HepG2 (cell line): ENCODE data around the gene HEMK1. TPM values are rescaled to one million over a fixed set of nuclear protein-coding genes. Genes with fewer than 3 reads are reported as not detected.
A peak's percentile ranks its signal among the peaks of the same experiment; 100 is the strongest.

Experiments
- ATF7-NPFF ChIP-seq: sonication (generic); formaldehyde crosslinking; IDR thresholded peaks from 2 replicates; pipeline ENCODE4 v1.8.1; 2023; ENCODE audit warnings: mild to moderate bottlenecking, low read depth, missing genetic modification reagents, moderate library complexity
- ELF3 ChIP-seq: IDR thresholded peaks from 2 replicates; pipeline ENCODE4 v1.6.1; 2016; ENCODE audit warnings: missing genetic modification reagents, missing compliant biosample characterization
- ETV6 ChIP-seq: sonication (generic); formaldehyde crosslinking; conservative IDR thresholded peaks from 2 replicates; pipeline ENCODE4 v1.4.0; 2020; ENCODE audit warnings: missing genetic modification reagents
- GLI4 ChIP-seq: sonication (generic); formaldehyde crosslinking; IDR thresholded peaks from 2 replicates; pipeline ENCODE4 v1.5.1; 2020; ENCODE audit warnings: missing genetic modification reagents, mild to moderate bottlenecking, moderate library complexity, borderline replicate concordance
- HES4 ChIP-seq: sonication (generic); formaldehyde crosslinking; IDR thresholded peaks from 2 replicates; pipeline ENCODE4 v1.9.0; 2021; ENCODE audit warnings: mild to moderate bottlenecking, missing genetic modification reagents, borderline replicate concordance
- ISL2 ChIP-seq: sonication (generic); formaldehyde crosslinking; IDR thresholded peaks from 2 replicates; pipeline ENCODE4 v1.5.0; 2020; ENCODE audit warnings: missing genetic modification reagents
- KDM6A ChIP-seq: IDR thresholded peaks from 2 replicates; pipeline ENCODE4 v1.6.1; 2016; ENCODE audit warnings: low read depth
- MIER3 ChIP-seq: IDR thresholded peaks from 2 replicates; pipeline ENCODE4 v1.6.1; 2016; ENCODE audit warnings: missing compliant biosample characterization, borderline replicate concordance
- NR1H2 ChIP-seq: sonication (generic); formaldehyde crosslinking; IDR thresholded peaks from 2 replicates; pipeline ENCODE4 v1.8.1; 2022; ENCODE audit warnings: low read depth, missing genetic modification reagents, borderline replicate concordance
- NR2F6 ChIP-seq, 2 experiments: IDR thresholded peaks; 2 replicates each; pipeline ENCODE4 v1.6.1; 2016; ENCODE audit warnings: antibody characterized with exemption in 1 of 2, mild to moderate bottlenecking in 1 of 2
- REXO4 ChIP-seq: sonication (generic); formaldehyde crosslinking; IDR thresholded peaks from 2 replicates; pipeline ENCODE4 v1.8.0; 2022; ENCODE audit warnings: missing genetic modification reagents, mild to moderate bottlenecking, borderline replicate concordance
- SRY ChIP-seq: sonication (generic); formaldehyde crosslinking; IDR thresholded peaks from 2 replicates; pipeline ENCODE4 v1.8.0; 2022; ENCODE audit warnings: mild to moderate bottlenecking, missing genetic modification reagents
- TSC22D2 ChIP-seq: sonication (generic); formaldehyde crosslinking; IDR thresholded peaks from 2 replicates; pipeline ENCODE4 v1.5.1; 2020; ENCODE audit warnings: missing genetic modification reagents, mild to moderate bottlenecking, borderline replicate concordance
- ZNF335 ChIP-seq: sonication (generic); formaldehyde crosslinking; IDR thresholded peaks from 2 replicates; pipeline ENCODE4 v1.4.0; 2020; ENCODE audit warnings: missing genetic modification reagents
- ZNF503 ChIP-seq: sonication (generic); formaldehyde crosslinking; IDR thresholded peaks from 2 replicates; pipeline ENCODE4 v1.4.0; 2020; ENCODE audit warnings: missing genetic modification reagents
- ZNF510 ChIP-seq: sonication (generic); formaldehyde crosslinking; IDR thresholded peaks from 2 replicates; pipeline ENCODE4 v1.4.0; 2020; ENCODE audit warnings: low read depth, mild to moderate bottlenecking, missing genetic modification reagents
- ZNF550 ChIP-seq: sonication (generic); formaldehyde crosslinking; IDR thresholded peaks from 2 replicates; pipeline ENCODE4 v1.4.0; 2020; ENCODE audit warnings: mild to moderate bottlenecking, missing genetic modification reagents, borderline replicate concordance
- ZNF567 ChIP-seq: sonication (generic); formaldehyde crosslinking; IDR thresholded peaks from 2 replicates; pipeline ENCODE4 v1.8.1; 2023; ENCODE audit warnings: mild to moderate bottlenecking, missing genetic modification reagents, borderline replicate concordance
- ZNF766 ChIP-seq: sonication (generic); formaldehyde crosslinking; IDR thresholded peaks from 2 replicates; pipeline ENCODE4 v1.5.0; 2020; ENCODE audit warnings: missing genetic modification reagents, borderline replicate concordance
- ZNF768 ChIP-seq: sonication (generic); formaldehyde crosslinking; IDR thresholded peaks from 2 replicates; pipeline ENCODE4 v1.4.0; 2020; ENCODE audit warnings: missing genetic modification reagents
- polyA plus RNA-seq, 8 experiments: library from polyadenylated mRNA; depleted of rRNA in 3 of 8; stranded (reverse) in 7 of 8; unstranded in 1 of 8; fragments of >200 nt; fragmentation: Illumina TruSeq in 4 of 8; extraction: Trizol in 4 of 8; gene quantifications; 2 replicates each; pipeline versions ENCODE4 v1.2.1 to v1.2.3, GENCODE V29; 2011 to 2016; ENCODE audit warnings: low read depth in 4 of 8, missing spikeins in 1 of 8, mixed read lengths in 1 of 8; ENCODE audit not compliant: insufficient read depth in 1 of 8
- total RNA-seq, 5 experiments: library from RNA; depleted of rRNA; stranded (reverse); fragments of >200 nt; fragmentation: Illumina TruSeq; extraction: Trizol; gene quantifications; 2 replicates each; pipeline ENCODE4 v1.2.3, GENCODE V29; 2016; ENCODE audit warnings: low read depth in 1 of 5
- TF ChIP-seq, protein P1 (sequence below): IDR thresholded peaks from 2 replicates; pipeline ENCODE4 v1.6.1; 2016; ENCODE audit warnings: mild to moderate bottlenecking
- TF ChIP-seq, protein P2 (sequence below): sonication (generic); formaldehyde crosslinking; IDR thresholded peaks from 2 replicates; pipeline ENCODE4 v1.4.0; 2020; ENCODE audit warnings: missing genetic modification reagents, borderline replicate concordance
- TF ChIP-seq, protein P3 (sequence below): sonication (generic); formaldehyde crosslinking; IDR thresholded peaks from 2 replicates; pipeline ENCODE4 v1.5.0; 2020; ENCODE audit warnings: missing genetic modification reagents
- TF ChIP-seq, protein P4 (sequence below): sonication (generic); formaldehyde crosslinking; IDR thresholded peaks from 2 replicates; pipeline ENCODE4 v1.4.0; 2020; ENCODE audit warnings: mild to moderate bottlenecking, missing genetic modification reagents

HEMK1 gene
- total and polyA plus RNA-seq, 2 of the 13 experiments (the other 11 are each of a cell fraction or from before 2014, with no cell fraction given), result 9.8 to 12.6 TPM

GRCh38 chr3:50568947-50569749 lies at the start of gene HEMK1 (continued):
- TF ChIP-seq ZNF567 (no peak; the same call in 1 of the 2 replicates), ISL2 (peak; percentile 48; the same call in 1 of the 2 replicates), TSC22D2 (CRISPR knock-in tag) (peak; percentile 78), ZNF550 (CRISPR knock-in tag) (no peak), ETV6 (peak; percentile 59; the same call in 1 of the 2 replicates), HES4 (CRISPR knock-in tag) (peak; percentile 73; the same call in 1 of the 2 replicates), ELF3 (CRISPR knock-in tag) (peak; percentile 35; the same call in 1 of the 2 replicates), KDM6A (CRISPR knock-in tag) (no peak), MIER3 (peak; percentile 56; the same call in 1 of the 2 replicates), SRY (CRISPR knock-in tag) (no peak; the same call in none of the 2 replicates), REXO4 (no peak), NR2F6 (IDR thresholded peaks at IDR 0.05) (no peak; the same call in 1 of the 2 replicates), NR2F6 (CRISPR knock-in tag; IDR thresholded peaks at IDR 0.05) (peak; percentile 57), ZNF335 (no peak; the same call in 1 of the 2 replicates), ZNF503 (CRISPR knock-in tag) (no peak), ZNF510 (CRISPR knock-in tag) (0 out of 2 replicates have a peak, but pooled peaks have one; percentile 62), ZNF768 (CRISPR knock-in tag) (peak; percentile 62; the same call in 1 of the 2 replicates), ZNF766 (CRISPR knock-in tag) (no peak), GLI4 (CRISPR knock-in tag) (no peak), NR1H2 (no peak), ATF7-NPFF (CRISPR knock-in tag) (no peak; the same call in 1 of the 2 replicates)
- TF ChIP-seq, protein P1, sequence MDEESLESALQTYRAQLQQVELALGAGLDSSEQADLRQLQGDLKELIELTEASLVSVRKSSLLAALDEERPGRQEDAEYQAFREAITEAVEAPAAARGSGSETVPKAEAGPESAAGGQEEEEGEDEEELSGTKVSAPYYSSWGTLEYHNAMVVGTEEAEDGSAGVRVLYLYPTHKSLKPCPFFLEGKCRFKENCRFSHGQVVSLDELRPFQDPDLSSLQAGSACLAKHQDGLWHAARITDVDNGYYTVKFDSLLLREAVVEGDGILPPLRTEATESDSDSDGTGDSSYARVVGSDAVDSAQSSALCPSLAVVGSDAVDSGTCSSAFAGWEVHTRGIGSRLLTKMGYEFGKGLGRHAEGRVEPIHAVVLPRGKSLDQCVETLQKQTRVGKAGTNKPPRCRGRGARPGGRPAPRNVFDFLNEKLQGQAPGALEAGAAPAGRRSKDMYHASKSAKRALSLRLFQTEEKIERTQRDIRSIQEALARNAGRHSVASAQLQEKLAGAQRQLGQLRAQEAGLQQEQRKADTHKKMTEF (CRISPR knock-in tag), result peak; percentile 90
- TF ChIP-seq, protein P2, sequence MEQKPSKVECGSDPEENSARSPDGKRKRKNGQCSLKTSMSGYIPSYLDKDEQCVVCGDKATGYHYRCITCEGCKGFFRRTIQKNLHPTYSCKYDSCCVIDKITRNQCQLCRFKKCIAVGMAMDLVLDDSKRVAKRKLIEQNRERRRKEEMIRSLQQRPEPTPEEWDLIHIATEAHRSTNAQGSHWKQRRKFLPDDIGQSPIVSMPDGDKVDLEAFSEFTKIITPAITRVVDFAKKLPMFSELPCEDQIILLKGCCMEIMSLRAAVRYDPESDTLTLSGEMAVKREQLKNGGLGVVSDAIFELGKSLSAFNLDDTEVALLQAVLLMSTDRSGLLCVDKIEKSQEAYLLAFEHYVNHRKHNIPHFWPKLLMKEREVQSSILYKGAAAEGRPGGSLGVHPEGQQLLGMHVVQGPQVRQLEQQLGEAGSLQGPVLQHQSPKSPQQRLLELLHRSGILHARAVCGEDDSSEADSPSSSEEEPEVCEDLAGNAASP (CRISPR knock-in tag), result peak; percentile 40; the same call in 1 of the 2 replicates
- TF ChIP-seq, protein P3, sequence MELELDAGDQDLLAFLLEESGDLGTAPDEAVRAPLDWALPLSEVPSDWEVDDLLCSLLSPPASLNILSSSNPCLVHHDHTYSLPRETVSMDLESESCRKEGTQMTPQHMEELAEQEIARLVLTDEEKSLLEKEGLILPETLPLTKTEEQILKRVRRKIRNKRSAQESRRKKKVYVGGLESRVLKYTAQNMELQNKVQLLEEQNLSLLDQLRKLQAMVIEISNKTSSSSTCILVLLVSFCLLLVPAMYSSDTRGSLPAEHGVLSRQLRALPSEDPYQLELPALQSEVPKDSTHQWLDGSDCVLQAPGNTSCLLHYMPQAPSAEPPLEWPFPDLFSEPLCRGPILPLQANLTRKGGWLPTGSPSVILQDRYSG (CRISPR knock-in tag), result no peak
- TF ChIP-seq, protein P4, sequence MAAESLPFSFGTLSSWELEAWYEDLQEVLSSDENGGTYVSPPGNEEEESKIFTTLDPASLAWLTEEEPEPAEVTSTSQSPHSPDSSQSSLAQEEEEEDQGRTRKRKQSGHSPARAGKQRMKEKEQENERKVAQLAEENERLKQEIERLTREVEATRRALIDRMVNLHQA, result no peak
